ENCODE results near the gene CDH23.
A peak's percentile ranks its signal among the peaks of the same experiment; 100 is the strongest.

The CDH23 gene

GRCh38 chr10:71671994-71672946, 275.6 kb downstream of the CDH23 start:
- no peak for DNase-seq

GRCh38 chr10:71675295-71675970, 278.7 kb downstream of the CDH23 start:
- DNase-seq, result no peak

- DNase-seq, result no peak
Observed at GRCh38 chr10:71677261-71677660, 280.5 kb downstream of the CDH23 start.

DNA sequence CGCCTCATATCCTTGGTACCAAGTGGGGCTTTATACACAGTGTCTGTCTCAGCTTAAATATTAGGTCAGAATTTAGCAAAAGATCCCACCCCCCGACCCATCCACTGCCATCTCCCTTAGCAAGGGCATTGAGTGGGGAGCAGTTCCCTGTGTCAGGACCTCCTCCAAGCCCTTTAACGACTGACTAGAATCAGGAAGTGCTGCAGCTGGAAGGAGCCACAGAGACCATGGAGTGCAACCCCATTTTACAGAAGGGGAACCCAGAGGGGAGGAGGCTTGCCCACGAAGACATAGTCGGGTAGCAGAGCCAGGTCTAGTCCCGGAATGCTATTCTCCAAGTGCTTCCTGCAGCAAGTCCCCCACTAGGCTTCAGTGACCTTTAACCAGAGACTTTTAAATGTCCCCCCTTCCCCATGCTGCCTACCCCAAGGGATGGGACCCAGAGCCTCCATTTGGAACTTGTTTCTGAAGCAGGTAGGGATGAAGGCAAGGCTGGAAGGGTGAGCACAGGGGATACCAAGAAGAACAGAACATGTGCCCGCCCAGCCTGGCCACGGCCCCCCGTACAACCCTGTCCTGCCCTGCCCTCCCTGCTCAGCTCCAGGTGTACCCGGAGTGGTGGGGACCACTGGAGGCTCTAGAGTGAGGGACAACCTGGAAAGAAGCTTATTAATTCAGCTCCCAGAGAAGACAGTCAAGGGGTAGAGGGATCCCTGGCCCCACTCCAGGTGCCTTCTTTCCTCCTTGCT, 281.5 kb downstream of the CDH23 start:
- DNase-seq, result no peak

GRCh38 chr10:71679425-71679824, 282.7 kb downstream of the CDH23 start:
- DNase-seq, result no peak

DNA sequence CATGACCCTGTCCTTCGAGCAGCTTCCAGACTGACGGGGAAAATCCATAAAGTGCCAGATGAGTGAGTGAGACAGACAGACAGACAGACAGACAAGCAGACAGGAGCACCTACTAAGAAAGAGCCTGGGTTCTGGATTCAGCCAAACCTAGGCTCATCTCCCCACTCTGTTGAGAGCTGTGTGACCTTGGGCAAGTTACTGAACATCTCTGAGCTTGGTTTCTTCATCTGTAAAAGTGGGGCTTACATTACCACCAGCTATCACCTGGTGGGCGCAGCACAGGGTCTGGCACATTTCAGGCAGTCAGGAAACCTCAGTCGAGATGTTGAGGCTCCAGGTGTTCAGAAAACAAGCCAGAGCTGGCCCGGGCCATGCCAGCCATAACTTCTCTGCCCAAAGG, 285.3 kb downstream of the CDH23 start:
- DNase-seq, result no peak

GRCh38 chr10:71683301-71683700, 286.6 kb downstream of the CDH23 start:
- DNase-seq, result no peak

DNA sequence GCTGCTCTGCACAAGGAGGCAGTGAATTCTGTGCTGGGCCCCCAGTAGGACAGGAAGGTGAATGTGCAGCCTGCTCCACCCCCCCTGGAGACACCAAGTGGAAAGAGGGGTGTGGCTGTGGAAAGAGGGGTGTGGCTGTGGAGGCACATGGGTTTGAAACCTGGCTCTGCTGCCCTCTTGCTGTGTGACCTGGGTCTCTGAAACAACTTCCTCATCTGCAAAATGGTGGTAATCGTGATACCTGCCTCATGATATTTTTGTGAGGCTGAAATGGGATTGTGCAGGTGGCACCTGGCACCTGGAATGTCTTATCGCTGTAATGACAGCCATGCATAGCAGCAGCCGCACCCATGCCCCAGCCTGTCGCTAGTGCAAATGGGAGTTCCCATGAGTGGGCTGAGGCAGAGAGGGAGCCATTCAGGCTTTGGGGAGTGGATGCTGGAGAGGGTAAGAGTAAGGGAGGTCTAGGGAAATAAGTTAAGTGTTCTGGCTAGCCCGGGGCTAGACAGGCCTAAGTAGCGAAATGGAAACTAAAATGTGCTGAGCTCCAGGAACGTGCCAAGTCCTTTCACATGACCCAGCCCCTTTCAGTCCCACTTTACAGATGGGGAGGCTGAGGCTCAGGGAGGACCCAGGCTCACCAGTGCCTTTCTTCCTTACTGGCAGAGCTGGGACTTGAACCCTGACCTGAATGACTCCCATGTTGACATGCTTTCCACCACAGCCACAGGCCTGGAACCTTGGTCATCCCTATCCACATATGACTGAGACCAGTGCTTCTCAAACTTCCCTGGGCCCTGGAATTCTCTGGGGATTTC, 287.8 kb downstream of the CDH23 start:
- peak; percentile 32 for DNase-seq

DNA sequence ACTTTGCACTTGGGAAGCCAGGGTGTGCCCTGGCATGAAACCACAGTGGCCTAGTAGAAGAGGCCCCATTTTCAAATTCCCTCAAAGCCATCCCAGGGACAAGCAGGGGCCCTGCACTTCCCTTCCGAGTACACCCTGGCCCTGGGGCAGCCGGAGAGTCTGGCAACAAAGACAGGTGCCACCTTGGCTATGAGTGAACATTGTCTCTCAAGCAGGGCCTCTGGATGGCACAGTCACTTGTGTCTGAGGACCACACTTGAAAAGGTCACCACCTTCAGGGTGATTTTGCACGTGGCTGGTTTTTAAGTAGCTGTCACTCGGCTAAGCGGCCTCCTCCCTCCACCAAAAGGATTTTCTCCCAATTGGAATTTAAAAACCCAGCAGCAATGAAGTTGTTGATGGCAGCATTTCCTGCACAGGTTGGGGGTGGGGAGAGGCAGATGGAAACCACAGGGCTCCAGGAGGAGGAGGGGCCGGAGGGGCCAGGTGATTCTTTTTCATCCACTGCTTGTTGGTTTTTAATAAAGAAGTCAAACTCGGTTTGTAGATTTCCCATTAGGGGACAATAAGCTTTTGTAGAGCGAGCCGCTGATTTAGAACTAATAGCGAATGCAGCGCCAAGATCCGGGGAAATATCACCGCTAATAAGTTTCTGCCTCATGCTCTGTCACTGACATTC, 289.0 kb downstream of the CDH23 start:
- DNase-seq, result no peak

GRCh38 chr10:71687077-71687476, 290.4 kb downstream of the CDH23 start:
- DNase-seq, result no peak

DNA sequence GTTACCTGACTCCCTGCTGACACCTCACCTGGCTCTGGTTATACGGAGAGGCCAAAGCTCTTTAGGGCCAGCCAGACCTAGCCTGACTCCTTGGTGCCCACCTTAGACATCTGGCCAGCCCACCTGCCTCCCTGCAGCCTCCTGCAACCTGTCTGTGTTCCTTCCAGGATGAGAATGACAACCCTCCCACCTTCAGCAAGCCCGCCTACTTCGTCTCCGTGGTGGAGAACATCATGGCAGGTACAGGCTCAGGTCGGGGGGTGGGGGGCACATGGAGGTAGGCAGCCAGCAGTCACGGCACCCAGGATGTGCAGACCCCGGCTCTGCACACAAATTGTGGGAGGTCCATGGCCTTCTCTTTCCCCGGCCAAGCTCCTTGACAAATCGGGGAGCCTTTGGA, 290.8 kb downstream of the CDH23 start:
- no peak for DNase-seq

DNA sequence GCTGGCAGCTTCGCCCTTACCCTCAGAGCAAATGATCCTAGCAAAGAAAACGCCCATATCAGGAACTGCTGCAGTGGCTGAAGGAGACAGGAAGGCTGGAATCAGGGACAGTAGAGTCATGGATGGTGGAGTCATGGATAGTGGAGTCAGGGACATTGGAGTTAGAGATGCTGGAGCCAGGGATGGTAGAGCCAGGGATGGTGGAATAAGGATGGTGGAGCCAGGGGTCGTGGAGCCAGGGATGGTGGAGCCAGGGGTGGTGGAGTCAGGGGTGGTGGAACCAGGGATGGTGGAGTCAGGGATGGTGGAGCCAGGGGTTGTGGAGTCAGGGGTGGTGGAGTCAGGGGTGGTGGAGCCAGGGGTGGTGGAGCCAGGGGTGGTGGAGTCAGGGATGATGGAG, 291.5 kb downstream of the CDH23 start:
- no peak for DNase-seq

DNA sequence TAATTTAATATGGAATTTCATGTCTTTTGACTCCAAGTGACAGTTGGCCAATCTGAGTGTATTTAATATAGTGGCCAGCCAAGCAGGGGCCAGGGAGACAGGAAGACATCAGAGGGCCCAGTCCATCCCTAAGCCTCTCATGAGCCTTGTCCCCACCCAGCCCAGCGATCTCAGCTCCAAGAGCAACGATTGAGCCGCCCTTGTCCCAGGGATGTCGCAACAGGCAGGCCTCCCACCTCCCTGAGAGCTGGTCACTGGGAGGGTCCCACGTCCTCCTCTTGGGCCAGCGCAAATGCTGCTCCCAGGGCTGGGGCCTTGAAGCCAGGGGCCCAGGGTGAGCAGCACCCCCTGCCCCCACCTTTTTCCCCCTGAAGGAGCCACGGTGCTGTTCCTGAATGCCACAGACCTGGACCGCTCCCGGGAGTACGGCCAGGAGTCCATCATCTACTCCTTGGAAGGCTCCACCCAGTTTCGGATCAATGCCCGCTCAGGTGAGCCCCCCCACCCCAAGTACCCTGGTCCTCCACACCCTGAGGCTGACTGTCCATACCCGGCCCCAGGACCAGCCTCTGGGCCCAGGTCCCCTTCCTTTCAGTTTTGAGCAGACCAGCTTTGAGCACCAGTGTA, 293.5 kb downstream of the CDH23 start:
- DNase-seq, result no peak

GRCh38 chr10:71691405-71691804, 294.7 kb downstream of the CDH23 start:
- DNase-seq, result no peak

GRCh38 chr10:71692598-71693306, 296.0 kb downstream of the CDH23 start:
- no peak for DNase-seq

DNA sequence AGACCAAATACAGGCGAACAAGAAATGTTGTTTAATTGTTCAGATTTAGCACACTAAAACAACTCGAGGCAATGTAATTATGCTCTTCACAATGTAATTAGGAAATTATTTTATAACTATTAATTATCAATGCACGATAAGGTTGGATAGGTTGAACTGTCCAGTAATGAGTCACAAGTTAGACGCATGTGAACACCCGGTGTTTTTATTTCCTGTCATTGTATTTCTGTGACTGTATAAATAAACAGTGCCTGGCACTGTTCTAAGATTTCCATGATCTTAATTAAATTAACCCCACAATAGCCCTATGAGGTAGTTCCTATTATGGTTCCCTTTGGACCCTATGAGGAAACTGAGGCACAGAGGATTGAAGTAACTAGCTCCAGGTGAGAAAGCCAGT, 296.7 kb downstream of the CDH23 start:
- no peak for DNase-seq

DNA sequence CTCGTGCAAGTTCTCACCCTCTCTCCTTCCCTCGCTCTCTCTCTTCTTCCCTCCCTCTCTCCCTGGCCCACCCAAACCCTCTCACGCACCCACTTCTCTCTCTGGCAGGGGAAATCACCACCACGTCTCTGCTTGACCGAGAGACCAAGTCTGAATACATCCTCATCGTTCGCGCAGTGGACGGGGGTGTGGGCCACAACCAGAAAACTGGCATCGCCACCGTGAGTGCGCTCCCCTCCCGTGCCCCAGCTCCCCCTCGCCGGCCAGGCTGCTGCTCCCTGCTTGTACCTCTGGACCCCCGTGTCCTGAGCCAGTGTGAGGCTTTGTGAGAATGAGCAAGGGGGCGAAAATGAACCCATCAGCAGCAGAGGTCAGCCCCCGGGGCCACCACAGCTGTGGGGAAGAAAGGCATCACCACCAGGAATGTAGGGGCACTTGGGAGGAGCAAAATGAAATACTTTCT, 297.4 kb downstream of the CDH23 start:
- no peak for DNase-seq

DNA sequence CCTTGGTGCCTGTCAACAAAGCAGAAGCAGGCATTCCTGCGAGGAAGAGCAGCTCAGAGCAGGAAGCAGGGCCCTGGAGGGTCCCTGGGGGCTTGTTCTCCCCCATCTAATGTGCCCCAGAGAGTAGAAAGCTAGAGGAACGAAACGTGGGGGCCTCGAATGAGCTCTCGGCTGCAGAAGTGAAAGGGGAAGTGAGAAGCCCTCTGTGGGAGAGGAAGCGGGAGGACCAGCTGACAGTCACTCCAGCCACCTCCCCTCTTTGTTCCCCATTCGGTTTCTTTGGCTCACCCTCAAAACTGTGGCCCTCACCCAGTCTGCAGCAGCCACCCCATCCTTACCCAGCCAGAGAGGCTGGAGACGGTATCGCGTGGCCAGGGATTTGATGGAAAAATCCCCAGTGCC, 297.8 kb downstream of the CDH23 start:
- DNase-seq, result peak; percentile 81

- no peak for DNase-seq
Observed at GRCh38 chr10:71695502-71696476, 299.1 kb downstream of the CDH23 start.
